HG03457 (cell line): ENCODE results near the gene NHSL2.
"Not testable (repeated sequence)": the region's sequence is repeated elsewhere in the genome, so short reads cannot be mapped to it uniquely, and the experiment has no call there.

ENCODE experiments used
- ATAC-seq: cut with Tn5 transposase; IDR thresholded peaks from one replicate; pipeline ENCODE4 v1.9.1; 2021; ENCODE audit warnings: moderate number of reproducible peaks; ENCODE audit not compliant: unreplicated experiment

Gene NHSL2

DNA sequence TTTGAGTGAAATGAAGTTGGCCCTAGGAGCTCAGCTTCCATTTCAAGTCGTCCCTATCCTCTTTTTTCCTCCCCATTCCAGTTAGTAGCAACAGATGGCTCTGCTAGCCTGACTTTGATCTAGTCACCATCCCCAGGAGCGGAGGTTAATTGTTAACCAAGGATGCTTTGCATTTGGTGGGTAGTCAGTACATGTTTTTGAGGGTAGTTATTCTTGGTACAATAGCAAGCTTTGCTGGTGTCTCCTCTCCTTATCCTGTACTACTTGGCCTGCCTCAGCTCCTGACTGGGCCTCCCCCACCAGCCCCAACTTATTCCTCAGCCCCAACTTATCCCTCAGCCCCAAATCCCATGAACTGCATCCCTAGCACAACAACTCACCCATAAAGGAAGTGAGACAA is 235.9 kb downstream of the NHSL2 start:
- no peak for ATAC-seq

GRCh38 chrX:72158773-72159172 is 248.1 kb downstream of the NHSL2 start:
- no peak for ATAC-seq

DNA sequence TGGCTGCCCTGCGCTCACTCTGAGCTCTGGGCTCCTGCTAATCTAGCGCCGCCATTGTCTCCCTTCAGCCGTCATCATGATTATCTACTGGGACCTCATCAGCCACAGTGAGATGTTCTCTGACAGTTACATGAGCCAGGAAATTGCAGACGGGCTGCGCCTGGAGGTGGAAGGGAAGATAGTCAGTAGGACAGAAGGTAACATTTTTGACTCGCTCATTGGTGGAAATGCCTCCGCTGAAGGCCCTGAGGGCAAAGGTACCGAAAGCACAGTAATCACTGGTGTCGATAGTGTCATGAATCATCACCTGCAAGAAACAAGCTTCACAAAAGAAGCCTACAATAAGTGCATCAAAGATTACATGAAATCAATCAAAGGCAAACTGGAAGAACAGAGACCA is 249.1 kb downstream of the NHSL2 start:
- no peak for ATAC-seq

DNA sequence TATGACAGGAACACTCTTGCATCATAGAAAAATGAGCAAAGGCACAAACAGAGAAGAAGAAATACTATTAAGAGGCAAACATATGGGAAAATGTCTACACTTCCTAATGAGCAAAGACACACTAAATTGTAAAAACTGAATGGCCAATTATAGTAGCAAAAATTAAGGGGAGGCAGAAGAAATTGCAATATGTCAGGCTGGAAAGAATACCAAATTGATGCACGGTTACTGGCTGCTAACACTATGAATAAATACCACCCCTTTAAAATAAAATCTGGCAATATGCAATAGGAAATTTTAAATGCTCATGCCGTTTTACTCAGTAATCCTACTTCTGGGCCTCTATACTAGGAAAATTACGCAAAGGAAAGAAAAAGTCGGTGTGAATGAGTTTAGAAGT is 254.9 kb downstream of the NHSL2 start:
- no peak for ATAC-seq

- ATAC-seq = no peak
Measured at GRCh38 chrX:72169008-72169728, 258.5 kb downstream of the NHSL2 start.

GRCh38 chrX:72176289-72176688 is 265.6 kb downstream of the NHSL2 start:
- ATAC-seq = not testable (repeated sequence)

- no peak for ATAC-seq
Measured at GRCh38 chrX:72176981-72177380, 266.3 kb downstream of the NHSL2 start.

- ATAC-seq = no peak
Measured at GRCh38 chrX:72180539-72180938, 269.9 kb downstream of the NHSL2 start.

GRCh38 chrX:72181178-72182125 is 270.8 kb downstream of the NHSL2 start, which contains the start of gene PIN4:
Gene PIN4 (plus strand): TSS chrX:72181757. CDS start chrX:72181786, 29 bp downstream.
- peak; percentile 92 for ATAC-seq

DNA sequence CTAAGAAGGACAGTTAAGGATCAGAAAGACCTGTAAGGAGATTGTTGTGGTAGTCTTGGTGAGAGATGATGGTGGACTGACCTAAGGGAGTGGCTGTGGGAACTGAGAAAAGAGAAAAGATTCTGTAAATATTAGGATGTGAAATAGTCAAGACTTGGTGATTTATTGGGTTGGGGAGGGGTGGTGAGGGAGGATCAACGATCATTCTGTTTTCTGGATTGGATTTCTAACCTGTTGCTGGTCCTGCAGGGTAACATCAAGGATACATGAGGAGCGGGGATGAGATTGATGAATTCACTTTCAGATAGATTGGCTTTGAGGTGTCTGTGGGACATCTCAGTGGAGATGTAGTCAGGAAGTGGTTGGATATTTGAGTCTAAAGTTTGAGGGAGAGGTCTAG is 272.3 kb downstream of the NHSL2 start:
- ATAC-seq = no peak

- ATAC-seq = no peak
Measured at GRCh38 chrX:72201836-72202536, 291.3 kb downstream of the NHSL2 start.
